GM12864 (cell line): ENCODE results near the gene MED27.

Experiments used
- DNase-seq: peaks from one replicate; pipeline ENCODE4 v3.0.0-alpha.2; 2011; ENCODE audit warnings: low read depth
- H3K4me3 ChIP-seq: 2 replicates; pipeline ENCODE4 v1.5.1; 2011; ENCODE audit warnings: mild to moderate bottlenecking, low read depth, low read length, control low read depth
- TF ChIP-seq, protein P1 (sequence below): IDR thresholded peaks from 2 replicates; pipeline ENCODE4 v1.5.1; 2011; ENCODE audit warnings: low read depth, mild to moderate bottlenecking, moderate library complexity, low read length, control low read depth, inconsistent platforms; ENCODE audit errors: missing control alignments

Gene MED27

GRCh38 chr9:132056717-132057560 lies 22.7 kb downstream of the MED27 start:
- H3K4me3 ChIP-seq = no peak overlapping the region
- DNase-seq = no peak
- TF ChIP-seq, protein P1, sequence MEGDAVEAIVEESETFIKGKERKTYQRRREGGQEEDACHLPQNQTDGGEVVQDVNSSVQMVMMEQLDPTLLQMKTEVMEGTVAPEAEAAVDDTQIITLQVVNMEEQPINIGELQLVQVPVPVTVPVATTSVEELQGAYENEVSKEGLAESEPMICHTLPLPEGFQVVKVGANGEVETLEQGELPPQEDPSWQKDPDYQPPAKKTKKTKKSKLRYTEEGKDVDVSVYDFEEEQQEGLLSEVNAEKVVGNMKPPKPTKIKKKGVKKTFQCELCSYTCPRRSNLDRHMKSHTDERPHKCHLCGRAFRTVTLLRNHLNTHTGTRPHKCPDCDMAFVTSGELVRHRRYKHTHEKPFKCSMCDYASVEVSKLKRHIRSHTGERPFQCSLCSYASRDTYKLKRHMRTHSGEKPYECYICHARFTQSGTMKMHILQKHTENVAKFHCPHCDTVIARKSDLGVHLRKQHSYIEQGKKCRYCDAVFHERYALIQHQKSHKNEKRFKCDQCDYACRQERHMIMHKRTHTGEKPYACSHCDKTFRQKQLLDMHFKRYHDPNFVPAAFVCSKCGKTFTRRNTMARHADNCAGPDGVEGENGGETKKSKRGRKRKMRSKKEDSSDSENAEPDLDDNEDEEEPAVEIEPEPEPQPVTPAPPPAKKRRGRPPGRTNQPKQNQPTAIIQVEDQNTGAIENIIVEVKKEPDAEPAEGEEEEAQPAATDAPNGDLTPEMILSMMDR = no peak

- DNase-seq = no peak
- TF ChIP-seq, protein P1 = no peak
- H3K4me3 ChIP-seq = no peak overlapping the region
Observed at GRCh38 chr9:132055756-132056155, 23.9 kb downstream of the MED27 start.

- TF ChIP-seq, protein P1 = no peak
- no peak overlapping the region for H3K4me3 ChIP-seq
- no peak for DNase-seq
Observed at GRCh38 chr9:132054024-132054423, 25.6 kb downstream of the MED27 start.

DNA sequence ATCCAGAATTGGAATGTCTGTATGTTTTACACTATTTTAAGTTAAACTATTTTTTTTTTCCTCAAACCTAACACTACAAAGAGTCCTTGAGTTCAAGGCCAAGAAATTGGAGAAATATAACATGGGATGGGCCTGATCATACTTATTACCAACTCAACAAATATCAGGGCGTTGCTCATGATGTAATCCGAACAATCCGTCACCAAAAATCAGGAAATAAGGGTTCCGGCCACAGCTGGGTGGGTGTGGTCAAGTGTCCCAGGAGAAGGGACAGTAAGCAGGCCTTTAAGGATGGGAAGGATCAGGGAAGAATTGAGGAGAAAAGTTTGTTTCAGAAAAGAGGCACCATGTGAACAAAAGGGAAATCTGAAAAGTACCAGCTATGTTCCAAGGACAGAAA lies 29.8 kb downstream of the MED27 start:
- TF ChIP-seq, protein P1 = no peak
- H3K4me3 ChIP-seq = no peak overlapping the region
- DNase-seq = no peak

- H3K4me3 ChIP-seq = no peak overlapping the region
- no peak for DNase-seq
- TF ChIP-seq, protein P1 = no peak
Observed at GRCh38 chr9:132049323-132049882, 30.3 kb downstream of the MED27 start.

- TF ChIP-seq, protein P1 = no peak
- no peak for DNase-seq
Observed at GRCh38 chr9:132048201-132048600, 31.5 kb downstream of the MED27 start.

DNA sequence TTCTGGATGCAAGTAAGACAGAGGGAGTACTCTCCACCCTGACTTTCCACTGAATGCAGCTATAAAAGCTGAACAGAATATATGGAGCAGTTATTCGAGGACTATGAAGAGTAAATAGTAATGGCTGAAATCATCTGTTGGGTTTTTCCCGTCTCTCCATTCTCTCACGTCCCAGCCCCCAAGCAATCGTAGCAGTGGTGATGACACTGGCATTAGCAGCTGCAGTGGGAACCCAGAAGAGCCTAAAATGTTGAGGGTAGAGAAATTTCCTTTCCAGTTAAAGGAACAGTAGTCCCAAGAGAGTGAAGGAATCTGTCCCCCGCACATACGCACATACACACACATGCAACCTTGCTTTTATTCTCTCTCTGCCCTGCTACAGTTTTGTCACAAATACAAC lies 33.2 kb downstream of the MED27 start:
- TF ChIP-seq, protein P1 = no peak
- H3K4me3 ChIP-seq = no peak overlapping the region
- no peak for DNase-seq

More at GRCh38 chr9:132048201-132048600, 31.5 kb downstream of the MED27 start:
- H3K4me3 ChIP-seq = no peak overlapping the region
